IMR-90 (cell line): ENCODE results near the gene KRT74. TPM values are rescaled to one million over a fixed set of nuclear protein-coding genes. Genes with fewer than 3 reads are reported as not detected.

Experiments
- ATAC-seq: fragments of 200-7000 bp; cut with Tn5 transposase; 2 replicates; pipeline ENCODE4 v1.9.1; 2020; ENCODE audit warnings: low read depth, mild to moderate bottlenecking, moderate library complexity
- BruUV-seq: library from RNA; stranded (reverse); fragments of 400-500 nt; replicated peaks from 2 replicates; lab custom pipeline; 2021; lab: Mats Ljungman, UMichigan
- CTCF ChIA-PET: fragments of 300-600 bp; formaldehyde crosslinking; extraction: SDS; loops from one replicate; lab custom pipeline; 2021; ENCODE audit warnings: antibody characterized with exemption; lab: Yijun Ruan, JAX
- POLR2A ChIA-PET: fragments of 300-600 bp; sonication (Branson Sonifier 250); formaldehyde crosslinking; loops from one replicate; lab custom pipeline; 2022; ENCODE audit warnings: antibody characterized with exemption; ENCODE audit not compliant: unreplicated experiment; lab: Charles Lee
- DNase-seq: peaks from one replicate; pipeline ENCODE4 v3.0.0; 2013
- H2AFZ ChIP-seq: replicated peaks from 2 replicates; pipeline ENCODE3; 2013; ENCODE audit warnings: low read length, mild to moderate bottlenecking; ENCODE audit not compliant: poor library complexity
- H2AK5ac ChIP-seq: 2 replicates; pipeline ENCODE4 v1.6.1; 2013; ENCODE audit warnings: low read depth, low read length, inconsistent platforms
- H2AK9ac ChIP-seq: replicated peaks from 2 replicates; pipeline ENCODE3; 2013; ENCODE audit warnings: mild to moderate bottlenecking, low read depth, low read length, moderate library complexity; ENCODE audit not compliant: poor library complexity
- H2BK120ac ChIP-seq: 2 replicates; pipeline ENCODE4 v1.6.1; 2013; ENCODE audit warnings: low read depth, low read length, inconsistent platforms
- H2BK15ac ChIP-seq: 3 replicates; pipeline ENCODE4 v1.6.1; 2013; ENCODE audit warnings: low read depth, low read length, inconsistent platforms
- H2BK20ac ChIP-seq: 2 replicates; pipeline ENCODE4 v1.6.1; 2013; ENCODE audit warnings: low read depth, mild to moderate bottlenecking, inconsistent platforms, low read length, moderate library complexity
- H2BK5ac ChIP-seq: 2 replicates; pipeline ENCODE4 v1.6.1; 2013; ENCODE audit warnings: mild to moderate bottlenecking, low read depth, low read length, inconsistent platforms; ENCODE audit not compliant: poor library complexity, severe bottlenecking
- H3K14ac ChIP-seq: replicated peaks from 2 replicates; pipeline ENCODE4 v1.6.1; 2013; ENCODE audit warnings: low read depth, low read length, inconsistent platforms
- H3K18ac ChIP-seq: 2 replicates; pipeline ENCODE4 v1.6.1; 2013; ENCODE audit warnings: low read depth, low read length, control low read depth
- H3K23ac ChIP-seq: 2 replicates; pipeline ENCODE4 v1.6.1; 2013; ENCODE audit warnings: low read depth, low read length, inconsistent platforms
- H3K27ac ChIP-seq: 2 replicates; pipeline ENCODE4 v1.5.1; 2013; ENCODE audit warnings: mild to moderate bottlenecking, control low read depth, low read length; ENCODE audit not compliant: insufficient read depth
- H3K27me3 ChIP-seq: 2 replicates; pipeline ENCODE4 v1.6.1; 2013; ENCODE audit warnings: low read length; ENCODE audit not compliant: control insufficient read depth, insufficient read depth
- H3K36me3 ChIP-seq: 2 replicates; pipeline ENCODE4 v1.6.1; 2013; ENCODE audit warnings: low read length, mixed read lengths; ENCODE audit not compliant: control insufficient read depth, insufficient read depth
- H3K4ac ChIP-seq: 2 replicates; pipeline ENCODE4 v1.6.1; 2013; ENCODE audit warnings: low read depth, low read length, inconsistent platforms
- H3K4me1 ChIP-seq: 2 replicates; pipeline ENCODE4 v1.6.1; 2013; ENCODE audit warnings: low read length, mixed read lengths; ENCODE audit not compliant: control insufficient read depth, insufficient read depth
- H3K4me2 ChIP-seq: 2 replicates; pipeline ENCODE4 v1.6.1; 2013; ENCODE audit warnings: low read depth, mild to moderate bottlenecking, control low read depth, low read length, moderate library complexity
- H3K4me3 ChIP-seq: 2 replicates; pipeline ENCODE4 v1.5.1; 2013; ENCODE audit warnings: low read depth, mild to moderate bottlenecking, control low read depth, low read length, moderate library complexity; ENCODE audit not compliant: insufficient read depth
- H3K56ac ChIP-seq: 2 replicates; pipeline ENCODE4 v1.6.1; 2013; ENCODE audit warnings: low read length, inconsistent platforms; ENCODE audit not compliant: insufficient read depth; ENCODE audit errors: extremely low read depth
- H3K79me1 ChIP-seq, 2 experiments: 2 replicates each; pipeline ENCODE4 v1.6.1; 2013; ENCODE audit warnings: low read length in 2 of 2, inconsistent platforms in 1 of 2, low read depth in 1 of 2
- H3K9ac ChIP-seq: 2 replicates; pipeline ENCODE4 v1.6.1; 2013; ENCODE audit warnings: low read depth, low read length, control low read depth
- H3K9me1 ChIP-seq: 2 replicates; pipeline ENCODE4 v1.6.1; 2013; ENCODE audit warnings: low read length, inconsistent platforms; ENCODE audit not compliant: insufficient read depth
- H3K9me3 ChIP-seq: 2 replicates; pipeline ENCODE4 v1.6.1; 2013; ENCODE audit warnings: low read length; ENCODE audit not compliant: control insufficient read depth, insufficient read depth
- H4K20me1 ChIP-seq: 2 replicates; pipeline ENCODE4 v1.6.1; 2013; ENCODE audit warnings: low read length, inconsistent platforms; ENCODE audit not compliant: insufficient read depth
- H4K5ac ChIP-seq: 2 replicates; pipeline ENCODE4 v1.6.1; 2013; ENCODE audit warnings: mild to moderate bottlenecking, low read depth, low read length, control low read depth
- H4K8ac ChIP-seq, 2 experiments: 2 replicates each; pipeline ENCODE4 v1.6.1; 2013; ENCODE audit warnings: low read depth in 2 of 2, low read length in 2 of 2, control low read depth in 1 of 2, inconsistent platforms in 1 of 2
- H4K91ac ChIP-seq: 2 replicates; pipeline ENCODE4 v1.6.1; 2013; ENCODE audit warnings: low read depth, low read length, inconsistent platforms; ENCODE audit not compliant: insufficient read depth
- MAFK ChIP-seq: IDR thresholded peaks from 2 replicates; pipeline ENCODE4 v1.6.1; 2012; ENCODE audit warnings: low read depth, low read length, improper control_type of control experiment
- MXI1 ChIP-seq: IDR thresholded peaks from 2 replicates; pipeline ENCODE4 v1.6.1; 2012; ENCODE audit warnings: low read depth, mild to moderate bottlenecking, low read length, moderate library complexity, borderline replicate concordance
- WGBS, 2 experiments: methylation state at CpG; one replicate each; pipeline versions ENCODE4 v1.1.5 to v1.1.7; 2013; ENCODE audit warnings: missing lambda C conversion rate in 2 of 2; ENCODE audit not compliant: insufficient read length in 1 of 2; ENCODE audit errors: extremely low coverage in 2 of 2; 5-methylcytosine and 5-hydroxymethylcytosine counted together
- dilution Hi-C: fragments of 300-500 bp; cut with HindIII; formaldehyde crosslinking; loops from one replicate; pipeline ENCODE4 v1.14.3; 2018; ENCODE audit warnings: low sequenced_read_pairs; ENCODE audit not compliant: unreplicated experiment
- in situ Hi-C: fragments of 300-500 bp; cut with MboI; formaldehyde crosslinking; loops from 3 replicates; pipeline ENCODE4 v1.14.3; 2019; ENCODE audit warnings: low sequenced_read_pairs, inconsistent platforms, mixed read lengths
- intact Hi-C: fragments of 100-400 bp; cut with micrococcal nuclease; formaldehyde crosslinking; loops from 2 replicates; pipeline ENCODE4 v1.10.0; 2022
- polyA plus RNA-seq, 3 experiments: library from polyadenylated mRNA; depleted of rRNA; stranded (reverse); fragments of >200 nt; gene quantifications; 2 replicates each; pipeline ENCODE4 v1.2.3, GENCODE V29; 2012; ENCODE audit warnings: low replicate concordance in 1 of 3
- total RNA-seq: library from RNA; depleted of rRNA; stranded (reverse); fragments of >200 nt; gene quantifications from 2 replicates; pipeline ENCODE4 v1.2.3, GENCODE V29; 2012

KRT74 gene
- total and polyA plus RNA-seq, 2 of the 4 experiments (the other 2 are of a cell fraction): not detected

- no peak overlapping the region for H4K5ac ChIP-seq
- no peak overlapping the region for H2BK5ac ChIP-seq
- H2BK120ac ChIP-seq: no peak overlapping the region
- H2AK9ac ChIP-seq: no peak overlapping the region
- in situ Hi-C loops: no loop called here
- no peaks in the 10 kb centered on the region for H3K9me1 ChIP-seq
- no peak overlapping the region for H3K4ac ChIP-seq
- H3K56ac ChIP-seq: no peak overlapping the region
- H3K36me3 ChIP-seq: no peaks in the 10 kb centered on the region
- no TSS peak for BruUV-seq
- H3K18ac ChIP-seq: no peak overlapping the region
- no peak overlapping the region for H2AK5ac ChIP-seq
- H3K79me1 ChIP-seq: no peaks in the 10 kb centered on the region
- 85% methylated on average over 4 of the region's 10 CpGs; no CpG with 5 or more reads in 1 of the 2 experiments for WGBS, 2 experiments
- ATAC-seq (no peak), DNase-seq (no peak)
- POLR2A ChIA-PET: no interaction called here
- H3K27me3 ChIP-seq: peaks cover 37% of the 10 kb centered on the region
- CTCF ChIA-PET: no interaction called here
- no peak overlapping the region for H3K27ac ChIP-seq
- intact Hi-C loops: no loop called here
- H3K4me2 ChIP-seq: no peak overlapping the region
- no peak overlapping the region for H3K14ac ChIP-seq
- no peaks in the 10 kb centered on the region for H3K9me3 ChIP-seq
- no peak overlapping the region for H3K9ac ChIP-seq
- no peaks in the 10 kb centered on the region; the same call in 1 of the 2 replicates for H4K20me1 ChIP-seq
- H4K91ac ChIP-seq: no peak overlapping the region
- no peak overlapping the region for H3K23ac ChIP-seq
- H3K4me1 ChIP-seq: no peaks in the 10 kb centered on the region
- H2AFZ ChIP-seq: no peak overlapping the region
- dilution Hi-C loops: no loop called here
- H4K8ac ChIP-seq: no peak overlapping the region
- TF ChIP-seq MAFK (peak; percentile 33; the same call in 1 of the 2 replicates), MXI1 (no peak)
- H2BK15ac ChIP-seq: no peak overlapping the region
- H2BK20ac ChIP-seq: no peak overlapping the region
- H3K4me3 ChIP-seq: no peak overlapping the region
These were observed 51.9 kb downstream of the KRT74 start for GRCh38 chr12:52521568-52522266.
